ENCODE results near the gene GTPBP4.

GRCh38 chr10:943334-944033, 44.8 kb upstream of the GTPBP4 start:
- TF ChIP-seq CTCF (conservative IDR thresholded peaks at IDR 0.05): no peak
- TF ChIP-seq EZH2 (IDR thresholded peaks at IDR 0.05; ENCODE audit: low read depth): no peak

All from PC-9 (cell line).